ENCODE measurements around the gene C10orf71. TPM values are rescaled to one million over a fixed set of nuclear protein-coding genes. Genes with fewer than 3 reads are reported as not detected.

C10orf71 gene
- total RNA-seq, 2 donors from 2014 or later: 0.14 TPM; not detected in 1

GRCh38 chr10:49319206-49319605, 20.2 kb downstream of the C10orf71 start:
- ATAC-seq (ENCODE audit: insufficient number of reproducible peaks, low FRiP score, low read depth): no peak
- Histone ChIP-seq H3K4me1 (ENCODE audit: control insufficient read depth in 1 of 2, low read depth in 2 of 2) (no peaks in the 10 kb centered on the region), H3K4me3 (no peak overlapping the region), H3K27me3 (replicated peaks; ENCODE audit: insufficient read depth) (no peaks in the 10 kb centered on the region), H3K27ac (no peak overlapping the region), H3K36me3 (no peaks in the 10 kb centered on the region), H3K9me3 (no peaks in the 10 kb centered on the region)
- TF ChIP-seq CTCF (IDR thresholded peaks at IDR 0.05): no peak
- DNase-seq (ENCODE audit: low spot score): no peak

DNA sequence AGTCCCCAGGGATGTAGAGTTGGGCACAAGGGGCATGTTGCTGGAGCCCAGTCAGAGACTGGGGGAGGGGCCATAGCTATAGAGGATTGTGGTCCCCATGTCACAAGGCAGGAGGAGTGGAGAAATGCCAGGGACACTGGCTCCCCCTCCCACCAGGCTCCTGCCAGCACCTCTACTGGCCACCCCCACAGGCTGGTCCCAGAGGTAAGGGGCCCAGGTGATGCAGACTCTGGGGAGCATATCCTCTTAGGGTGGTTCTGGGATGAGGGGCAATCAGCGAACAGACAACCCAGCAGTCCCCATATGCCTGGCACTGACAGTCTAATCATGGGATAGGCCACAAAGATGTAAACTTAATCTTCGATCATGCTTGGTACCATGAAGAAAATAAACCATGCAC, 21.2 kb downstream of the C10orf71 start:
- no peak overlapping the region for H3K4me3 ChIP-seq
- no peak overlapping the region for H3K27ac ChIP-seq
- DNase-seq (ENCODE audit: low spot score) (no peak), ATAC-seq (ENCODE audit: insufficient number of reproducible peaks, low FRiP score, low read depth) (no peak)
- no peaks in the 10 kb centered on the region for H3K4me1 ChIP-seq (ENCODE audit: control insufficient read depth in 1 of 2, low read depth in 2 of 2)
- no peaks in the 10 kb centered on the region for H3K27me3 ChIP-seq (replicated peaks; ENCODE audit: insufficient read depth)
- no peaks in the 10 kb centered on the region for H3K9me3 ChIP-seq
- no peak for TF ChIP-seq CTCF (IDR thresholded peaks at IDR 0.05)
- H3K36me3 ChIP-seq: no peaks in the 10 kb centered on the region

DNA sequence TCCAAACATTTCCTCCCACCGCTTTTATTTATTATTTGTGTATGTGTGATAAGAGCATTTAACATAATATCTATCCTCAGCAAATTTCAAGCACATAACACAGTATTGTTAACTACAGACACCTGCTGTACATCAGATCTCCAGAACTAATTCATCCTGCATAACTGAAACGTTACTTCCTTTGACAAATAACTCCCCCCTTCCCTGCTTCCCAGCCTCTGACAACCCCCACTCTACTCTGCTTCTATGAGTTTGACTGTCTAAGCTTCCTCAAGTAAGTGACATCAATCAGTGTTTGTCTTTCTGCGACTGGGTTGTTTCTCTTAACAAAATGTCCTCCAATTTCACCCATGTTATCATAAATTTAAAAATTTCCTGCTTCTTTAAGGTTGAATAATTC, 22.1 kb downstream of the C10orf71 start:
- Histone ChIP-seq H3K27ac (no peak overlapping the region), H3K27me3 (replicated peaks; ENCODE audit: insufficient read depth) (no peaks in the 10 kb centered on the region), H3K9me3 (no peaks in the 10 kb centered on the region), H3K4me3 (no peak overlapping the region), H3K36me3 (no peaks in the 10 kb centered on the region), H3K4me1 (ENCODE audit: control insufficient read depth in 1 of 2, low read depth in 2 of 2) (no peaks in the 10 kb centered on the region)
- no peak for ATAC-seq (ENCODE audit: insufficient number of reproducible peaks, low FRiP score, low read depth)
- no peak for DNase-seq (ENCODE audit: low spot score)
- no peak for TF ChIP-seq CTCF (IDR thresholded peaks at IDR 0.05)

GRCh38 chr10:49322371-49323170, 23.6 kb downstream of the C10orf71 start:
- H3K4me1 ChIP-seq (ENCODE audit: control insufficient read depth in 1 of 2, low read depth in 2 of 2): no peaks in the 10 kb centered on the region
- H3K27me3 ChIP-seq (replicated peaks; ENCODE audit: insufficient read depth): no peaks in the 10 kb centered on the region
- TF ChIP-seq CTCF (IDR thresholded peaks at IDR 0.05): no peak
- no peaks in the 10 kb centered on the region for H3K36me3 ChIP-seq
- no peak overlapping the region for H3K27ac ChIP-seq
- no peak overlapping the region for H3K4me3 ChIP-seq
- no peak for DNase-seq (ENCODE audit: low spot score)
- no peak for ATAC-seq (ENCODE audit: insufficient number of reproducible peaks, low FRiP score, low read depth)
- no peaks in the 10 kb centered on the region for H3K9me3 ChIP-seq

DNA sequence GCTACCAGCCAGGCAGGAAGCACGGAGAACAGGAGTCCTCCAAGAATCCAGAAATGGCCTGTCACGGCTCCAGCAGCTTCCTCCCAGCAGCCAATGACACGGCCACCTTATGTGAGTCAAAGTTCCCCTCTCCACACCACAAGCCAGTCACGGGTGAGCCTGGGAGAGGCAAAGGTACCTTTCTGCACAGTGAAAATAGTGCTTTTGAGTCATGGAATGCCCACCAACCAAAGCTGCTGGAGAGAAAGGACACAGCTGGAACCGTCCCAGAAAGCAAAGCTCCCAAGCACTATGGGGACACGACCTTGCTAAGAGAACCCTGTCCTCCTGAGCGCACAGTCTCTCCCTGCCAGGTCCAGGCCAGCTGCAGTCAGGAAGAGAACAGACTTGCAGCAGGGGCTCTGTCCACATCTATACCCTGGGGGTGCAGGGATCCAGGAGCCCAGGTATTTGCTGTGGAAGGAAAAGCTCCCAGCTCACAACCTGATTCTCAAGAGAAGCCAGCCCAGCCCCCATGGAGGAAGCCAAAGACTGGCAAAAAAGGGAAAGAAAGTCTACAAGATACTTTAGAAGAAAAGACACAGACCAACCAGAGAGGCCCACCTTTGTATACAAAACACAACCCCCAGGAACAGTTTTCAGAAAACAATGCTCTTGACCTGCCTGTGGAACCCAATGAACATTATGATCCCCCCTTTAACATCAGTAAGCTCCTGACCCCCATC, 24.4 kb downstream of the C10orf71 start:
- Histone ChIP-seq H3K9me3 (no peaks in the 10 kb centered on the region), H3K36me3 (no peaks in the 10 kb centered on the region), H3K4me1 (ENCODE audit: control insufficient read depth in 1 of 2, low read depth in 2 of 2) (no peaks in the 10 kb centered on the region), H3K4me3 (no peak overlapping the region), H3K27ac (no peak overlapping the region), H3K27me3 (replicated peaks; ENCODE audit: insufficient read depth) (no peaks in the 10 kb centered on the region)
- ATAC-seq (ENCODE audit: insufficient number of reproducible peaks, low FRiP score, low read depth): no peak
- no peak for TF ChIP-seq CTCF (IDR thresholded peaks at IDR 0.05)
- DNase-seq (ENCODE audit: low spot score): no peak

Data from thoracic aorta (tissue), 2 donors.